Stimulated activated CD4-positive, alpha-beta T cell treated with anti-CD3 and anti-CD28 coated beads, Interleukin-1b, Interleukin-23, amount 100 ng/mL, for 4 hours (primary cell): ENCODE data around the gene IZUMO4.

Experiments used
- DNase-seq, 2 donors: peaks; one replicate each; pipeline ENCODE4 v3.0.0-alpha.2; 2020; ENCODE audit warnings: low read depth in 2 of 2

IZUMO4 gene

GRCh38 chr19:2059422-2060201, 37.1 kb upstream of the IZUMO4 start:
- DNase-seq: no peak

GRCh38 chr19:2060884-2061494, 35.7 kb upstream of the IZUMO4 start:
- no peak for DNase-seq

GRCh38 chr19:2061495-2062388, 35.0 kb upstream of the IZUMO4 start:
- peak; percentile 99 for DNase-seq

- DNase-seq: no peak
Measured at GRCh38 chr19:2062389-2062729, 34.4 kb upstream of the IZUMO4 start.

GRCh38 chr19:2062770-2063169, 33.9 kb upstream of the IZUMO4 start:
- DNase-seq: no peak

- DNase-seq: no peak
Measured at GRCh38 chr19:2063824-2064223, 32.9 kb upstream of the IZUMO4 start.

GRCh38 chr19:2064395-2064787, 32.3 kb upstream of the IZUMO4 start:
- no peak for DNase-seq

GRCh38 chr19:2064788-2065524, 31.8 kb upstream of the IZUMO4 start:
- DNase-seq: no peak

GRCh38 chr19:2070436-2070827, 26.3 kb upstream of the IZUMO4 start:
- DNase-seq: no peak

GRCh38 chr19:2070986-2071673, 25.6 kb upstream of the IZUMO4 start:
- no peak for DNase-seq

- no peak for DNase-seq
Measured at GRCh38 chr19:2072757-2073551, 23.8 kb upstream of the IZUMO4 start.

- DNase-seq: no peak
Measured at GRCh38 chr19:2076526-2076944, 20.2 kb upstream of the IZUMO4 start.

- DNase-seq: no peak
Measured at GRCh38 chr19:2077398-2077797, 19.3 kb upstream of the IZUMO4 start.

- DNase-seq: no peak
Measured at GRCh38 chr19:2077833-2078619, 18.7 kb upstream of the IZUMO4 start.

- no peak for DNase-seq
Measured at GRCh38 chr19:2079076-2079864, 17.4 kb upstream of the IZUMO4 start.

- DNase-seq: no peak
Measured at GRCh38 chr19:2079865-2080301, 16.8 kb upstream of the IZUMO4 start.

GRCh38 chr19:2080336-2080988, 16.3 kb upstream of the IZUMO4 start:
- no peak for DNase-seq
